Measurements from ENCODE around the gene ZBTB17. TPM values are rescaled to one million over a fixed set of nuclear protein-coding genes. Genes with fewer than 3 reads are reported as not detected.

Gene ZBTB17
- total and polyA plus RNA-seq, 2 experiments from 2014 or later = 16.8 to 32.3 TPM

GRCh38 chr1:15946571-15947381, 29.1 kb downstream of the ZBTB17 start:
- WGBS (ENCODE audit: low lambda C conversion rate, missing lambda C conversion rate) = 96% methylated on average over 18 of the region's 18 CpGs
- Histone ChIP-seq H3K9me2 (replicated peaks; ENCODE audit: insufficient read depth) (no peaks in the 10 kb centered on the region), H3K27me3 (no peaks in the 10 kb centered on the region), H3K36me3 (replicated peaks; ENCODE audit: insufficient read depth, low read depth) (no peaks in the 10 kb centered on the region), H3K4me2 (no peak overlapping the region), H3K4me3 (no peak overlapping the region), H3K9me3 (ENCODE audit: low read depth) (no peaks in the 10 kb centered on the region), H4K20me1 (ENCODE audit: insufficient read depth, poor library complexity, severe bottlenecking) (no peaks in the 10 kb centered on the region), H2AFZ (no peak overlapping the region), H3K79me2 (peaks cover 23% of the 10 kb centered on the region), H3K27ac (no peak overlapping the region), H3K4me1 (ENCODE audit: insufficient read depth) (peaks cover 24% of the 10 kb centered on the region)
- TF ChIP-seq EZH2phosphoT487 (IDR thresholded peaks at IDR 0.05; ENCODE audit: low read depth, severe bottlenecking, unreplicated experiment) = no peak
- TF ChIP-seq CTCF (IDR thresholded peaks at IDR 0.05; ENCODE audit: poor library complexity) = no peak
- no peak for TF ChIP-seq EZH2 (IDR thresholded peaks at IDR 0.05; ENCODE audit: borderline replicate concordance)
- no peak for DNase-seq (ENCODE audit: low spot score)

GRCh38 chr1:15945832-15946448, 30.0 kb downstream of the ZBTB17 start:
- no peaks in the 10 kb centered on the region for H3K9me3 ChIP-seq (ENCODE audit: low read depth)
- H4K20me1 ChIP-seq (ENCODE audit: insufficient read depth, poor library complexity, severe bottlenecking) = no peaks in the 10 kb centered on the region
- no peaks in the 10 kb centered on the region for H3K9me2 ChIP-seq (replicated peaks; ENCODE audit: insufficient read depth)
- peaks cover 19% of the 10 kb centered on the region for H3K79me2 ChIP-seq
- no peaks in the 10 kb centered on the region for H3K27me3 ChIP-seq
- H3K27ac ChIP-seq = no peak overlapping the region
- H3K4me1 ChIP-seq (ENCODE audit: insufficient read depth) = peaks cover 16% of the 10 kb centered on the region
- TF ChIP-seq EZH2phosphoT487 (IDR thresholded peaks at IDR 0.05; ENCODE audit: low read depth, severe bottlenecking, unreplicated experiment) (no peak), CTCF (IDR thresholded peaks at IDR 0.05; ENCODE audit: poor library complexity) (no peak), EZH2 (IDR thresholded peaks at IDR 0.05; ENCODE audit: borderline replicate concordance) (no peak)
- H3K4me2 ChIP-seq = no peak overlapping the region
- DNase-seq (ENCODE audit: low spot score) = no peak
- no peaks in the 10 kb centered on the region for H3K36me3 ChIP-seq (replicated peaks; ENCODE audit: insufficient read depth, low read depth)
- H2AFZ ChIP-seq = no peak overlapping the region
- WGBS (ENCODE audit: low lambda C conversion rate, missing lambda C conversion rate) = 93% methylated on average over 17 of the region's 17 CpGs
- H3K4me3 ChIP-seq = no peak overlapping the region

GRCh38 chr1:15945011-15945831, 30.7 kb downstream of the ZBTB17 start:
- H3K9me3 ChIP-seq (ENCODE audit: low read depth) = no peaks in the 10 kb centered on the region
- H2AFZ ChIP-seq = no peak overlapping the region
- H3K4me3 ChIP-seq = no peak overlapping the region
- TF ChIP-seq EZH2phosphoT487 (IDR thresholded peaks at IDR 0.05; ENCODE audit: low read depth, severe bottlenecking, unreplicated experiment) = no peak
- TF ChIP-seq CTCF (IDR thresholded peaks at IDR 0.05; ENCODE audit: poor library complexity) = no peak
- no peak for TF ChIP-seq EZH2 (IDR thresholded peaks at IDR 0.05; ENCODE audit: borderline replicate concordance)
- H3K9me2 ChIP-seq (replicated peaks; ENCODE audit: insufficient read depth) = no peaks in the 10 kb centered on the region
- H3K27ac ChIP-seq = no peak overlapping the region
- H3K4me1 ChIP-seq (ENCODE audit: insufficient read depth) = peaks cover 10% of the 10 kb centered on the region
- H3K4me2 ChIP-seq = no peak overlapping the region
- DNase-seq (ENCODE audit: low spot score) = no peak
- 95% methylated on average over 39 of the region's 39 CpGs for WGBS (ENCODE audit: low lambda C conversion rate, missing lambda C conversion rate)
- H4K20me1 ChIP-seq (ENCODE audit: insufficient read depth, poor library complexity, severe bottlenecking) = no peaks in the 10 kb centered on the region
- H3K27me3 ChIP-seq = no peaks in the 10 kb centered on the region
- no peaks in the 10 kb centered on the region for H3K36me3 ChIP-seq (replicated peaks; ENCODE audit: insufficient read depth, low read depth)
- peaks cover 15% of the 10 kb centered on the region for H3K79me2 ChIP-seq

All from hepatocyte (in vitro differentiated cells).